Neural crest cell (in vitro differentiated cells): ENCODE results near the gene MCRIP2. TPM values are rescaled to one million over a fixed set of nuclear protein-coding genes. Genes with fewer than 3 reads are reported as not detected.

Experiments
- DNase-seq: peaks from one replicate; pipeline ENCODE4 v3.0.0; 2021; ENCODE audit warnings: low read depth, mixed read lengths, low spot score
- H3K27ac Mint-ChIP-seq: one replicate; pipeline ENCODE4 v1.8.0; 2021; ENCODE audit warnings: mild to moderate bottlenecking, mixed read lengths; ENCODE audit not compliant: unreplicated experiment
- H3K27me3 Mint-ChIP-seq: 2 replicates; pipeline ENCODE4 v1.8.0; 2021; ENCODE audit warnings: low read depth, mild to moderate bottlenecking, mixed read lengths
- H3K36me3 Mint-ChIP-seq: 2 replicates; pipeline ENCODE4 v1.8.0; 2021; ENCODE audit warnings: low read depth, mild to moderate bottlenecking, mixed read lengths
- H3K4me1 Mint-ChIP-seq: 2 replicates; pipeline ENCODE4 v1.8.0; 2021; ENCODE audit warnings: mixed read lengths
- H3K4me3 Mint-ChIP-seq: one replicate; pipeline ENCODE4 v1.8.0; 2021; ENCODE audit warnings: mild to moderate bottlenecking, mixed read lengths
- H3K9me3 Mint-ChIP-seq: 2 replicates; pipeline ENCODE4 v1.8.0; 2021; ENCODE audit warnings: mixed read lengths
- CTCF ChIP-seq: fragments of 200-600 bp; sonication (generic); conservative IDR thresholded peaks from 2 replicates; pipeline ENCODE4 v1.5.0; 2021; ENCODE audit warnings: antibody characterized with exemption, mild to moderate bottlenecking
- total RNA-seq: library from RNA; stranded (reverse); gene quantifications from 2 replicates; pipeline ENCODE4 v1.2.1, GENCODE V29; 2021

The MCRIP2 gene
- total RNA-seq, 1 donor from 2014 or later: 17.6 TPM

GRCh38 chr16:669666-670065 lies 28.0 kb downstream of the MCRIP2 start:
- no peaks in the 10 kb centered on the region for H3K9me3 Mint-ChIP-seq

GRCh38 chr16:670485-671352 lies 29.1 kb downstream of the MCRIP2 start:
- H3K27ac Mint-ChIP-seq: no peak overlapping the region
- peak overlapping the region; percentile 84 for H3K4me3 Mint-ChIP-seq
- peaks cover 8% of the 10 kb centered on the region for H3K4me1 Mint-ChIP-seq
- no peak for TF ChIP-seq CTCF
- peaks cover 8% of the 10 kb centered on the region for H3K27me3 Mint-ChIP-seq
- DNase-seq: no peak
- no peaks in the 10 kb centered on the region for H3K36me3 Mint-ChIP-seq
- no peaks in the 10 kb centered on the region for H3K9me3 Mint-ChIP-seq

More at GRCh38 chr16:669666-670065, 28.0 kb downstream of the MCRIP2 start:
- Mint-ChIP-seq H3K4me1 (peaks cover 4% of the 10 kb centered on the region), H3K4me3 (peak overlapping the region; percentile 84), H3K36me3 (no peaks in the 10 kb centered on the region), H3K27ac (no peak overlapping the region), H3K27me3 (peaks cover under 1% of the 10 kb centered on the region)
- DNase-seq: no peak
- TF ChIP-seq CTCF: no peak

GRCh38 chr16:671353-672131 lies 29.9 kb downstream of the MCRIP2 start:
- H3K27ac Mint-ChIP-seq: no peak overlapping the region
- peaks cover 8% of the 10 kb centered on the region for H3K4me1 Mint-ChIP-seq
- no peak overlapping the region for H3K4me3 Mint-ChIP-seq
- no peak for DNase-seq
- no peaks in the 10 kb centered on the region for H3K36me3 Mint-ChIP-seq
- TF ChIP-seq CTCF: no peak
- peaks cover 9% of the 10 kb centered on the region for H3K27me3 Mint-ChIP-seq
- H3K9me3 Mint-ChIP-seq: no peaks in the 10 kb centered on the region

GRCh38 chr16:672371-672770 lies 30.7 kb downstream of the MCRIP2 start:
- Mint-ChIP-seq H3K4me1 (peaks cover 8% of the 10 kb centered on the region), H3K27ac (no peak overlapping the region), H3K36me3 (no peaks in the 10 kb centered on the region), H3K9me3 (no peaks in the 10 kb centered on the region), H3K27me3 (peaks cover 12% of the 10 kb centered on the region), H3K4me3 (peak overlapping the region; percentile 61)
- no peak for DNase-seq
- no peak for TF ChIP-seq CTCF

- Mint-ChIP-seq H3K9me3 (no peaks in the 10 kb centered on the region), H3K36me3 (no peaks in the 10 kb centered on the region), H3K27me3 (peaks cover 12% of the 10 kb centered on the region), H3K4me3 (peak overlapping the region; percentile 61), H3K27ac (no peak overlapping the region), H3K4me1 (peaks cover 4% of the 10 kb centered on the region)
- no peak for DNase-seq
- no peak for TF ChIP-seq CTCF
These were observed 31.2 kb downstream of the MCRIP2 start for GRCh38 chr16:672851-673250.
